ENCODE data around the gene ABCC4.

- TF ChIP-seq, protein P1, sequence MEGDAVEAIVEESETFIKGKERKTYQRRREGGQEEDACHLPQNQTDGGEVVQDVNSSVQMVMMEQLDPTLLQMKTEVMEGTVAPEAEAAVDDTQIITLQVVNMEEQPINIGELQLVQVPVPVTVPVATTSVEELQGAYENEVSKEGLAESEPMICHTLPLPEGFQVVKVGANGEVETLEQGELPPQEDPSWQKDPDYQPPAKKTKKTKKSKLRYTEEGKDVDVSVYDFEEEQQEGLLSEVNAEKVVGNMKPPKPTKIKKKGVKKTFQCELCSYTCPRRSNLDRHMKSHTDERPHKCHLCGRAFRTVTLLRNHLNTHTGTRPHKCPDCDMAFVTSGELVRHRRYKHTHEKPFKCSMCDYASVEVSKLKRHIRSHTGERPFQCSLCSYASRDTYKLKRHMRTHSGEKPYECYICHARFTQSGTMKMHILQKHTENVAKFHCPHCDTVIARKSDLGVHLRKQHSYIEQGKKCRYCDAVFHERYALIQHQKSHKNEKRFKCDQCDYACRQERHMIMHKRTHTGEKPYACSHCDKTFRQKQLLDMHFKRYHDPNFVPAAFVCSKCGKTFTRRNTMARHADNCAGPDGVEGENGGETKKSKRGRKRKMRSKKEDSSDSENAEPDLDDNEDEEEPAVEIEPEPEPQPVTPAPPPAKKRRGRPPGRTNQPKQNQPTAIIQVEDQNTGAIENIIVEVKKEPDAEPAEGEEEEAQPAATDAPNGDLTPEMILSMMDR (conservative IDR thresholded peaks at IDR 0.05) = no peak
- TF ChIP-seq EZH2 (IDR thresholded peaks at IDR 0.05; ENCODE audit: low read depth) = no peak
These were observed 37.0 kb downstream of the ABCC4 start for GRCh38 chr13:95264225-95264624.

All from PC-9 (cell line).